ENCODE measurements around the gene SLC1A4.
"Not testable (repeated sequence)": the region's sequence is repeated elsewhere in the genome, so short reads cannot be mapped to it uniquely, and the experiment has no call there.

The SLC1A4 gene

DNA sequence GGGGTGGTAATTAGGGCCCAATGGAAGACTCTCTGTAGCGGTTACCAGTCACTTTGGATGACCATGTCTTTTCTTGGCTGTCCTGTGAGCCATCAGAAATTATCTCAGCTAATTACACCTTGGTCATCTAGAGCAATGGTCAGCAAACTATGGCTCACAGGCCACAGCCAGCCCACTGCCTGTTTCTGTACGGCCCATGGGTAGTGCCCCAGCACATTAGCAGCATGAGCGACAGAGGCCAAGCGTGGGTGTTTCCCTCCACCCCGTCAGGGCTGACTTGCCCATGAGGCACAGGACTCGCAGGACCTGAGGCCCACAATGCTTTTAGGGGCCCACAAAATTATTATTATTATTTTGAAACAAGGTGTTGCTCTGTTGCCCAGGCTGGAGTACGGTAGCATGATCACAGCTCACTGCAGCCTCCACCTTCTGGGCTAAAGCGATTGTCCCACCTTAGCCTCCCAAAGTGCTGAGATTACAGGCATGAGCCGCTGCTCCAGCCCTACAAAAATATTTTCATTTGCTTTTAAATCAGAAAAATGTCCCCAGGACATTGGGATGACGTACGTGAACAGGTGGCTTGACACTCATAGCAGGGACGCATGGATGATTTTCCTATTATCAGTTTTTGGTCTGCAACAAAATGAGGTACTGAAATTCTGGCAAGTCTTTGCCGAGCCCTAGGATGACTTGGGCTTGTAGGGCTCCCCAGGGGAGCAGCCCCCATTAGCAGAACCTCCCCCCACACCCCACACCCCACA, 37.7 kb downstream of the SLC1A4 start:
- Histone ChIP-seq H3K36me3 (ENCODE audit: insufficient read depth, insufficient read length, low read length) (peaks cover 9% of the 10 kb centered on the region), H3K27me3 (ENCODE audit: insufficient read depth, insufficient read length) (no peaks in the 10 kb centered on the region), H3K4me1 (ENCODE audit: insufficient read depth, insufficient read length) (peaks cover 2% of the 10 kb centered on the region), H3K4me3 (ENCODE audit: insufficient read length, low read depth) (no peak overlapping the region), H3K9me3 (ENCODE audit: insufficient read depth, low read length) (no peaks in the 10 kb centered on the region), H3K9ac (ENCODE audit: insufficient read length, low read depth) (no peak overlapping the region)
- DNase-seq (ENCODE audit: low read depth, low spot score), result no peak
- no peak for TF ChIP-seq YY1 (IDR thresholded peaks at IDR 0.05; ENCODE audit: insufficient read depth, insufficient read length)
- TF ChIP-seq ZNF274 (IDR thresholded peaks at IDR 0.05; ENCODE audit: low read depth, low read length), result no peak
- TF ChIP-seq SUZ12 (IDR thresholded peaks at IDR 0.05; ENCODE audit: extremely low read depth, insufficient read depth, insufficient read length), result no peak

DNA sequence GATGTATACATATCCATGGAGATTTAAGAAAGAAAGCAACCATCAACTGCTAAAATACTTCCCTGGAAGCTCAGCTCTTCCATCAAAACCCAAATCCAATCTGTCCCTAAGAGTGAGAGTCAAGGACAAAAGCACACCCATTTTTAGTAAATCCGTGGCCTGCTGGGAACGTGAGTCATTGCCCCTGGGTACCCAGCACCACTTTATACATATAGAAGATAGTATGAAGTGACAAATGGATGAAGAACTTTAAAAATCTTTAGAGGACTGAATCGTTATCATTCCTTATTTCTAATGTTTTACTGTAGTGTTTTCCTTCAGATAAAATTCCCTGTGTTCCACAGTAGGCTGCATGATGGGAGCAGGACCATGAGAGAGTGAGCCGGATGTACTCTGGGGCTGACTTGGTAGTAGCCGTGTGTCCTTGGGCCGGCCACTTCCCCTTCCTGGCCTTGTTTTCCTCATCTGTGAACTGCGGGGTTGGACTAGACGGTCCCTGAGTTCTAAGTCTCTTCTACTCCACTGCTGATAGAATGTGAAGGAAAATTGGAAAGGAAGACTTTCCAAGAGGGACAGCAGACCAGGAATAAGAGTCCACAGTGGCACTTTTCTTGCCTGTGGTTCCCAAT, 38.5 kb downstream of the SLC1A4 start:
- Histone ChIP-seq H3K9me3 (ENCODE audit: insufficient read depth, low read length) (no peaks in the 10 kb centered on the region), H3K9ac (ENCODE audit: insufficient read length, low read depth) (no peak overlapping the region), H3K27me3 (ENCODE audit: insufficient read depth, insufficient read length) (no peaks in the 10 kb centered on the region), H3K36me3 (ENCODE audit: insufficient read depth, insufficient read length, low read length) (peaks cover 1% of the 10 kb centered on the region), H3K4me1 (ENCODE audit: insufficient read depth, insufficient read length) (peaks cover 2% of the 10 kb centered on the region), H3K4me3 (ENCODE audit: insufficient read length, low read depth) (no peak overlapping the region)
- TF ChIP-seq SUZ12 (IDR thresholded peaks at IDR 0.05; ENCODE audit: extremely low read depth, insufficient read depth, insufficient read length) (no peak), ZNF274 (IDR thresholded peaks at IDR 0.05; ENCODE audit: low read depth, low read length) (no peak), YY1 (IDR thresholded peaks at IDR 0.05; ENCODE audit: insufficient read depth, insufficient read length) (no peak)
- DNase-seq (ENCODE audit: low read depth, low spot score), result no peak

DNA sequence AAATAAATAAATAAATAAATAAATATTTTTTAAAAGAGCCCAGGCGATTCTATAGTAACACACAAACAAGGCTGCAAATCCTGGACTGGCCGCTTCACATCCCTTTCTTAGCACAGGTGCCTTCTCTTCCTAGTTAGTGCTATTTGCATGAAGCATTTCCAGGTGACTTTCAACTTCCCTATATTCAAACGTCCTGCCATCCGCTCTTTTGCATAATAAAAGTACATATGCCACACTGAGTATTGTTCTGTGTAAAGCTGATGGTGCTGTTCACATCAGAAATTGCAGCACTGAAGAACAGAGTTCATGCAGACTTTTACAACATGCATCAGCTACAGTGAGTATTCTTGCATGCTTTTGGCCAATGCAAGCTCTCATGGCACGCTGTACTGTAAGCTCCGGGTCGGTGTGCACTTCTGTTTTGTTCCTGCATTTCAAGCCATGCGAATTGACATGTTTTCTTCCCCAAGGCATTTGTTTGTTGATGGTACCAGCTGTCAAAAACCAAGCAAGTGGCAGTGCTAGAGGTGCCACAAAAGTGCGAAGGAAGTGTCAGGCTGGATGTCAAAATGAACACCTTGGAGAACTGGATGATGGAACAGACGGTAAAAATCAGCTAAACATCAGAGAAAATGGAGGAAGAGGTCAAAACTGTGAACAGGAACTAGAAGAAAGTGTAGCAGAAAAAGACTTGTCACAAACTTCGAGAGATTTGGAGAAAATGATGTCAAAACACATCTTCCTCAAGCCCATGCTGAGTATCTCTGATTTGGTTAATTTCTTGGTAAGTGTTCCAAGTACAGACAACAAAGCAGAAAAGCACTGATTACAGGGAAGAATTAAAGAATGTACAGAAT, 41.5 kb downstream of the SLC1A4 start:
- Histone ChIP-seq H3K9me3 (ENCODE audit: insufficient read depth, low read length) (no peaks in the 10 kb centered on the region), H3K4me3 (ENCODE audit: insufficient read length, low read depth) (no peak overlapping the region), H3K9ac (ENCODE audit: insufficient read length, low read depth) (no peak overlapping the region), H3K36me3 (ENCODE audit: insufficient read depth, insufficient read length, low read length) (no peaks in the 10 kb centered on the region), H3K4me1 (ENCODE audit: insufficient read depth, insufficient read length) (peaks cover 2% of the 10 kb centered on the region), H3K27me3 (ENCODE audit: insufficient read depth, insufficient read length) (no peaks in the 10 kb centered on the region)
- TF ChIP-seq YY1 (IDR thresholded peaks at IDR 0.05; ENCODE audit: insufficient read depth, insufficient read length) (no peak), ZNF274 (IDR thresholded peaks at IDR 0.05; ENCODE audit: low read depth, low read length) (no peak), SUZ12 (IDR thresholded peaks at IDR 0.05; ENCODE audit: extremely low read depth, insufficient read depth, insufficient read length) (no peak)
- DNase-seq (ENCODE audit: low read depth, low spot score), result no peak

DNA sequence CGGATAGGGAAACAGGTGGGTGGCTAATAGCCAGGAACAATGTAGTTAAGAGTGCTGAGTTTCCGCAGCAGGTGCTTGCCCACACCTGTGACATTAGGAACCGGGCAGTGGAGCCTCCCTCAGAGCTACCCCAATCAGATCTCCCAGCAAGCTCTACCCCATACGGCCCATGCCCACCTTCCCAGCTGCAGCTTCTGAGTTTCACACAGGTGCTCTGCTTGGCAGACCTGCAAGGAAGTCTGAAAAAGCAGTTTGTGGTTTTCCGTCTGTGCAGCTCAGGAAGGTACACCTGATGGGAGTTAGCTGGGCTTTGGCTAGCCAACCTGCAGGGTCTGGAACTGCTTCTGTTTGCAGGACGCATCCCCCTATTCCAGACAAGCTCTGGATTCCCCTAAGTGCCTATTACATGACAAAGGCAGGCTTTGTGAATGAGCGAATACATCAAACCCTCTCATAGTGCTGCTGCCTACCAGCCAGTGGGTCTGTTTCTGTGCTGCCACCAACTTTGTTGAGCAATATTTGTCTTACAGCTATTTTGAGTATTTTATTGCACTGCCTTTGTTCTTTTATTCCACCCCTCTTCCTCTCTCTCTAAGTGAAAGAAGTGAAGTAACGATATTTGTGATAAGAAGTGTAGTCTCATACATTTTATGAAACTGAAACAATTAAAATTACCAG, 42.3 kb downstream of the SLC1A4 start:
- H3K4me3 ChIP-seq (ENCODE audit: insufficient read length, low read depth), result no peak overlapping the region
- peaks cover 2% of the 10 kb centered on the region for H3K4me1 ChIP-seq (ENCODE audit: insufficient read depth, insufficient read length)
- no peaks in the 10 kb centered on the region for H3K27me3 ChIP-seq (ENCODE audit: insufficient read depth, insufficient read length)
- H3K36me3 ChIP-seq (ENCODE audit: insufficient read depth, insufficient read length, low read length), result no peaks in the 10 kb centered on the region
- no peak overlapping the region for H3K9ac ChIP-seq (ENCODE audit: insufficient read length, low read depth)
- DNase-seq (ENCODE audit: low read depth, low spot score), result peak; percentile 68
- no peak for TF ChIP-seq ZNF274 (IDR thresholded peaks at IDR 0.05; ENCODE audit: low read depth, low read length)
- H3K9me3 ChIP-seq (ENCODE audit: insufficient read depth, low read length), result no peaks in the 10 kb centered on the region

DNA sequence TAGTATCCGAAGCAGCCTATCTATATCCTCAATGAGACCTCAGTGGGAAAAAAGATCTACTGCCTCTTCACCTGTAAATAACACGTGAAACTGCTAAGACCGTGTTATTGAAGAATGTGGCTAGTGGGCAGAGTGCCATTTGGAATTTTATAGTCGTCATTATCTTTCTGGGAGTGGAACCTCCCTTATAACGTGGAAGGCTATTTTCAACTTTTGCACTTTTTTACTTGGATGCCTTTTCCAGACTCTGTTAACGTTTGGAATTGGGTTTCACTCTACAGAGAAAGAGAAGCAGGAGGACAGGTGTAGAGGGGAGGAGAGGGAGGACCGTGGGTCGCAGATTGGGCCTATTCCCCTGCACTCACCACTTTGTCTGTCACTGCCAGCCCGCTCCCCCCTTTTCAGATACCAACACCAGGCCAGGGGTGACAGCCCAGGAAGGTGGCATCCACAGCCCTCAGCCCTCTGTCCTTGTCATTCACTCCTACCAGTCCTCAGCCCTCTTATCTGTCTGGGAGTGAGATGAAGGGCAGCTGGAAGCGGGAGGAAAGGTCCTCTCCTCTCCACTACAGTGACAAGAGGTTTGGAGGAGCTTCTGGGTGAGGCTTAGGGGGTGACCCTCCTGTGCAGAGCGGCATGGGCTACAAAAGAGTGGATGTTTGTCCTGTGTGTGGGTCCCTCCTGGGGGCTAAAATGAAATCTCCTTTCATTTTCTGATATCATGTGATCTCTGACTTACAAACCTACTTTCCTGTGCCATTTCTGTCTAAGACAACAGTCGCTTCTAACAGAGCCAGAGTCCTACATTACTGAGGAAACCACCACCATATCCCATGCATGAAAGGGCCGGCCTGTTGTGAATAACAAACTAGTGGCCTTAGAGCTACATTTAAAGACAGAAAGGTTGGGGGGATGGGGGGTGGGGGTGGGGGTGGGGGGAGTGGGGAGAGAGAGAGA, 43.1 kb downstream of the SLC1A4 start:
- Histone ChIP-seq H3K9ac (ENCODE audit: insufficient read length, low read depth) (no peak overlapping the region), H3K4me1 (ENCODE audit: insufficient read depth, insufficient read length) (peaks cover 2% of the 10 kb centered on the region), H3K36me3 (ENCODE audit: insufficient read depth, insufficient read length, low read length) (no peaks in the 10 kb centered on the region), H3K4me3 (ENCODE audit: insufficient read length, low read depth) (no peak overlapping the region), H3K9me3 (ENCODE audit: insufficient read depth, low read length) (no peaks in the 10 kb centered on the region), H3K27me3 (ENCODE audit: insufficient read depth, insufficient read length) (no peaks in the 10 kb centered on the region)
- no peak for DNase-seq (ENCODE audit: low read depth, low spot score)
- TF ChIP-seq YY1 (IDR thresholded peaks at IDR 0.05; ENCODE audit: insufficient read depth, insufficient read length) (no peak), SUZ12 (IDR thresholded peaks at IDR 0.05; ENCODE audit: extremely low read depth, insufficient read depth, insufficient read length) (no peak), ZNF274 (IDR thresholded peaks at IDR 0.05; ENCODE audit: low read depth, low read length) (no peak)

DNA sequence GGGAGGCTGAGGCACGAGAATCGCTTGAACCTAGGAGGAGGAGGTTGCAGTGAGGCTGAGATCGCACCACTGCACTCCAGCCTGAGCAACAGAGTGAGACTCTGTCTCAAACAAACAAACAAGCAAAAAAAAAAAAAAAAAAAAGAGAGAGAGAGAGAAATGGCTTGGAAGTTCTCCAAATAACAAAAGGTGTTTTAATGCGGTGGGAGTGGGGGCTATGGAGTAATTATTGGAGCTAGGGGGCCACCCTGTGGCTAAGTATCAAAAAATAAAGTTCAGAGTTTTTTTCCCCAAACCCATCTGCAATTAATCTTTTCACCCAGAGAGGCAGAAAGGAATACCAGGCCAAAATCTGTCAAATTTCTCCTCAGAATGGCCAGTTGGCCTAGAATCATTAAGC, 44.0 kb downstream of the SLC1A4 start:
- TF ChIP-seq YY1 (IDR thresholded peaks at IDR 0.05; ENCODE audit: insufficient read depth, insufficient read length) (no peak), ZNF274 (IDR thresholded peaks at IDR 0.05; ENCODE audit: low read depth, low read length) (no peak), SUZ12 (IDR thresholded peaks at IDR 0.05; ENCODE audit: extremely low read depth, insufficient read depth, insufficient read length) (no peak)
- Histone ChIP-seq H3K27me3 (ENCODE audit: insufficient read depth, insufficient read length) (no peaks in the 10 kb centered on the region), H3K9me3 (ENCODE audit: insufficient read depth, low read length) (no peaks in the 10 kb centered on the region), H3K36me3 (ENCODE audit: insufficient read depth, insufficient read length, low read length) (no peaks in the 10 kb centered on the region), H3K4me3 (ENCODE audit: insufficient read length, low read depth) (no peak overlapping the region), H3K9ac (ENCODE audit: insufficient read length, low read depth) (no peak overlapping the region), H3K4me1 (ENCODE audit: insufficient read depth, insufficient read length) (peaks cover 2% of the 10 kb centered on the region)
- no peak for DNase-seq (ENCODE audit: low read depth, low spot score)

DNA sequence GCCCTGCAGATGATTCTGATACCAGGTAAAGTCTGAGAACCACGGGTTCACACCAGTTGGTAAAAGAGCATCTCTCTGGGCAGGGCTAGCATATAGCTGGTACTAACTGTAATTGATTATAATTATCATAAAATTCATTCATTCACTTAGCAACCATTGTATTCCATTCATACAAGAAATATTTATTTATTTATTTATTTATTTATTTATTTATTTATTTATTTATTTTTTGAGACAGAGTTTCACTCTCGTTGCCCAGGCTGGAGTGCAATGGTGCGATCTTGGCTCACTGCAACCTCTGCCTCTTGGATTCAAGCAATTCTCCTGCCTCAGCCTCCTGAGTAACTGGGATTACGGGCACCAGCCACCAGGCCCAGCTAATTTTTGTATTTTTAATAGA, 44.5 kb downstream of the SLC1A4 start:
- not testable (repeated sequence) for H3K9me3 ChIP-seq (ENCODE audit: insufficient read depth, low read length); H3K4me3 ChIP-seq (ENCODE audit: insufficient read length, low read depth); H3K9ac ChIP-seq (ENCODE audit: insufficient read length, low read depth); H3K36me3 ChIP-seq (ENCODE audit: insufficient read depth, insufficient read length, low read length); H3K27me3 ChIP-seq (ENCODE audit: insufficient read depth, insufficient read length); DNase-seq (ENCODE audit: low read depth, low spot score); H3K4me1 ChIP-seq (ENCODE audit: insufficient read depth, insufficient read length)

Measured in NT2/D1 (cell line).